CD4-positive, alpha-beta T cell (primary cell): ENCODE measurements around the gene MBD3L4. TPM values are rescaled to one million over a fixed set of nuclear protein-coding genes. Genes with fewer than 3 reads are reported as not detected.
A peak's percentile ranks its signal among the peaks of the same experiment; 100 is the strongest.

Experiments
- ATAC-seq: fragments of 200-7000 bp; cut with Tn5 transposase; one replicate; pipeline ENCODE4 v1.10.0; 2022; ENCODE audit warnings: mild to moderate bottlenecking; ENCODE audit not compliant: poor library complexity
- CTCF ChIA-PET: fragments of 350-600 bp; sonication (Branson Sonifier 250); formaldehyde crosslinking; loops from one replicate; lab custom pipeline; 2021; ENCODE audit warnings: antibody characterized with exemption, inconsistent platforms; lab: Charles Lee
- POLR2A ChIA-PET: fragments of 350-600 bp; sonication (Branson Sonifier 250); formaldehyde crosslinking; loops from one replicate; lab custom pipeline; 2021; ENCODE audit warnings: antibody characterized with exemption, inconsistent platforms; lab: Charles Lee
- DNase-seq, 14 experiments: peaks; one replicate each; pipeline ENCODE4 v3.0.0-alpha.2; 2013 to 2020; ENCODE audit warnings: mixed read lengths in 2 of 14
- H3K27ac ChIP-seq, 2 donors: one replicate each; pipeline versions ENCODE4 v1.5.1 to v1.7.0; 2013; ENCODE audit warnings: low read length in 2 of 2, low read depth in 1 of 2, mild to moderate bottlenecking in 1 of 2
- H3K27me3 ChIP-seq, 2 experiments: 1 replicate in 1 of 2; 2 replicates in 1 of 2; pipeline versions ENCODE4 v1.6.1 to v1.7.0; 2013; ENCODE audit warnings: low read length in 2 of 2, control low read depth in 1 of 2, mild to moderate bottlenecking in 1 of 2, moderate library complexity in 1 of 2; ENCODE audit not compliant: insufficient read depth in 2 of 2, control insufficient read depth in 1 of 2
- H3K36me3 ChIP-seq: one replicate; pipeline ENCODE4 v1.6.1; 2013; ENCODE audit warnings: low read length, control low read depth; ENCODE audit not compliant: insufficient read depth
- H3K4me1 ChIP-seq: one replicate; pipeline ENCODE4 v1.6.1; 2013; ENCODE audit warnings: low read length, control low read depth; ENCODE audit not compliant: insufficient read depth
- H3K4me3 ChIP-seq: one replicate; pipeline ENCODE4 v1.5.1; 2013; ENCODE audit warnings: mild to moderate bottlenecking, low read length, moderate library complexity
- H3K9me3 ChIP-seq, 2 experiments: 1 replicate in 1 of 2; 2 replicates in 1 of 2; pipeline versions ENCODE4 v1.6.1 to v1.7.0; 2013; ENCODE audit warnings: low read length in 2 of 2, mild to moderate bottlenecking in 2 of 2, control low read depth in 1 of 2, moderate library complexity in 1 of 2; ENCODE audit not compliant: control insufficient read depth in 1 of 2, insufficient read depth in 1 of 2
- H3K27ac Mint-ChIP-seq: one replicate; pipeline ENCODE4 v1.8.0; 2020; ENCODE audit warnings: mixed read lengths
- H3K27me3 Mint-ChIP-seq: one replicate; pipeline ENCODE4 v1.8.0; 2021; ENCODE audit warnings: mixed read lengths
- H3K36me3 Mint-ChIP-seq: one replicate; pipeline ENCODE4 v1.8.0; 2021; ENCODE audit warnings: low read depth, mixed read lengths
- H3K4me1 Mint-ChIP-seq: one replicate; pipeline ENCODE4 v1.8.0; 2021; ENCODE audit warnings: low read depth, mixed read lengths
- H3K4me3 Mint-ChIP-seq: one replicate; pipeline ENCODE4 v1.8.0; 2020; ENCODE audit warnings: mild to moderate bottlenecking, mixed read lengths
- H3K9me3 Mint-ChIP-seq: one replicate; pipeline ENCODE4 v1.8.0; 2020; ENCODE audit warnings: mixed read lengths
- intact Hi-C, 2 experiments: fragments of 100-400 bp; cut with DNase I in 1 of 2; cut with micrococcal nuclease in 1 of 2; formaldehyde crosslinking; loops; one replicate each; pipeline versions ENCODE4 v1.15.1 to v1.9.0; 2023 to 2025; cut with DNase I, micrococcal nuclease
- total RNA-seq, 174 experiments: library from RNA in 2 of 174; stranded (reverse) in 2 of 174; gene quantifications; one replicate each; pipeline ENCODE4 v1.2.3 and lab custom pipeline; 2021 to 2026
- TF ChIP-seq, protein P1 (sequence below): fragments of 200-600 bp; IDR thresholded peaks from one replicate; pipeline ENCODE4 v1.8.0; 2022; ENCODE audit warnings: antibody characterized with exemption, mild to moderate bottlenecking

Gene MBD3L4
- total RNA-seq, 2 experiments from 2014 or later: not detected

DNA sequence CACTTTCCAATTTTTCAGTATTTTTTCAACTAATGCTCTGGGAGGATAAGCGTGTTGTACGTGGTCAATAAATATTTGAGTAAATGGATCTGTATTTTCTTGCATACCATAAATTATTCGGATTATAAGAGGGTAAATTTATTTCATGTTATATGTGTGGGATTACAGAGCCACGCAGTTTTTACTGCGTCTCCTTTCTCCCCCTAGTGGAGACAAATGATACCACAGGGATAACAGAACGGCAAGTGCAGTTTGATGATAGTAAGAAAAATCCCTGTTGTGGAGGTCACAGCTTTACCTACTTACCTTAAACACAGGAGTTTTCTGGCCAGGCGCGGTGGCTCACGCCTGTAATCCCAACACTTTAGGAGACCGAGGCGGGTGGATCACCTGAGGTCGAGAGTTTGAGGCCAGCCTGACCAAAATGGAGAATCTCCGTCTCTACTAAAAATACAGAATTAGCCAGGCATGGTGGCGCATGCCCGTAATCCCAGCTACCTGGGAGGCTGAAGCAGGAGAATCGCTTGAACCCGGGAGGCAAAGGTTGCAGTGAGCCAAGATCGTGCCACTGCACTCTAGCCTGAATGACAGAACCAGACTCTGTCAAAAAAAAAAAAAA lies 35.6 kb downstream of the MBD3L4 start:
- peak in 1 of 14 experiments; percentile 65 for DNase-seq
- Mint-ChIP-seq H3K4me3 (peak overlapping the region; percentile 6), H3K27ac (no peak overlapping the region), H3K4me1 (peaks cover 49% of the 10 kb centered on the region), H3K9me3 (peaks cover 4% of the 10 kb centered on the region), H3K36me3 (no peaks in the 10 kb centered on the region), H3K27me3 (no peaks in the 10 kb centered on the region)
- Histone ChIP-seq H3K4me3 (no peak overlapping the region), H3K4me1 (peaks cover 19% of the 10 kb centered on the region), H3K9me3 (peaks cover 0 to 8% of the 10 kb centered on the region in 2 experiments), H3K27ac (no peak overlapping the region), H3K36me3 (no peaks in the 10 kb centered on the region), H3K27me3 (no peaks in the 10 kb centered on the region)
- CTCF ChIA-PET: no interaction called here
- peak; percentile 47 for ATAC-seq
- TF ChIP-seq, protein P1, sequence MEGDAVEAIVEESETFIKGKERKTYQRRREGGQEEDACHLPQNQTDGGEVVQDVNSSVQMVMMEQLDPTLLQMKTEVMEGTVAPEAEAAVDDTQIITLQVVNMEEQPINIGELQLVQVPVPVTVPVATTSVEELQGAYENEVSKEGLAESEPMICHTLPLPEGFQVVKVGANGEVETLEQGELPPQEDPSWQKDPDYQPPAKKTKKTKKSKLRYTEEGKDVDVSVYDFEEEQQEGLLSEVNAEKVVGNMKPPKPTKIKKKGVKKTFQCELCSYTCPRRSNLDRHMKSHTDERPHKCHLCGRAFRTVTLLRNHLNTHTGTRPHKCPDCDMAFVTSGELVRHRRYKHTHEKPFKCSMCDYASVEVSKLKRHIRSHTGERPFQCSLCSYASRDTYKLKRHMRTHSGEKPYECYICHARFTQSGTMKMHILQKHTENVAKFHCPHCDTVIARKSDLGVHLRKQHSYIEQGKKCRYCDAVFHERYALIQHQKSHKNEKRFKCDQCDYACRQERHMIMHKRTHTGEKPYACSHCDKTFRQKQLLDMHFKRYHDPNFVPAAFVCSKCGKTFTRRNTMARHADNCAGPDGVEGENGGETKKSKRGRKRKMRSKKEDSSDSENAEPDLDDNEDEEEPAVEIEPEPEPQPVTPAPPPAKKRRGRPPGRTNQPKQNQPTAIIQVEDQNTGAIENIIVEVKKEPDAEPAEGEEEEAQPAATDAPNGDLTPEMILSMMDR: peak; percentile 73
- POLR2A ChIA-PET: no interaction called here
- intact Hi-C loops: no loop called here

- intact Hi-C loops: no loop called here
- Histone ChIP-seq H3K9me3 (peaks cover 0 to 5% of the 10 kb centered on the region in 2 experiments), H3K4me3 (no peak overlapping the region), H3K27ac (no peak overlapping the region), H3K27me3 (no peaks in the 10 kb centered on the region), H3K36me3 (no peaks in the 10 kb centered on the region), H3K4me1 (no peaks in the 10 kb centered on the region)
- H3K4me3 Mint-ChIP-seq: no peak overlapping the region
- H3K4me1 Mint-ChIP-seq: peaks cover 37% of the 10 kb centered on the region
- DNase-seq (no peak), ATAC-seq (no peak)
- ChIA-PET CTCF (no interaction called here), POLR2A (no interaction called here)
- TF ChIP-seq, protein P1: no peak
- no peaks in the 10 kb centered on the region for H3K36me3 Mint-ChIP-seq
- H3K27ac Mint-ChIP-seq: no peak overlapping the region
- H3K27me3 Mint-ChIP-seq: no peaks in the 10 kb centered on the region
- peaks cover 5% of the 10 kb centered on the region for H3K9me3 Mint-ChIP-seq
Observed at GRCh38 chr19:7000816-7001215, 39.2 kb downstream of the MBD3L4 start.

DNA sequence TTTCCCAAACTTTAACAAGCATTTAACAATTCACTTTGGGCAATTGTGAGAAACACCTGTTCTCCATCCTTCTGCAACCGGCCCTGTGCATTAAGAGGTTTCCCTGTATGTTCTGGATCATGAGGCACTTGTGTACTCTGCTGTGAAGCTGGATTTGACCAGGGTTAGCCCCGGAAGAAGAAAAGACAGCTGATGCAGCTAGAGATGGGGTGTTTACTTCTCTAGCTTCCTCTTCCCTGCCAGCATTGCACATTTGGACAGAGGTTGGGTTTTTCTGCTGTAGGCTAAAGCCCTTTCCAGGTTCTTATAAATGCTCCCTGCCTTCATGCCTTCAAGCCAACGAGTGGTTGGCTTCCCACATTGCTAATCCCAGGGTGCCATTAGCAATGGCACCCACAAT lies 39.6 kb downstream of the MBD3L4 start:
- DNase-seq (no peak), ATAC-seq (no peak)
- H3K27me3 ChIP-seq: no peaks in the 10 kb centered on the region
- no peak overlapping the region for H3K4me3 Mint-ChIP-seq
- POLR2A ChIA-PET: no interaction called here
- H3K4me3 ChIP-seq: no peak overlapping the region
- no peaks in the 10 kb centered on the region for H3K4me1 ChIP-seq
- intact Hi-C loops: no loop called here
- TF ChIP-seq, protein P1: no peak
- no peak overlapping the region for H3K27ac ChIP-seq
- no peaks in the 10 kb centered on the region for H3K36me3 ChIP-seq
- no peaks in the 10 kb centered on the region for H3K27me3 Mint-ChIP-seq
- H3K4me1 Mint-ChIP-seq: peaks cover 37% of the 10 kb centered on the region
- peaks cover 4% of the 10 kb centered on the region for H3K36me3 Mint-ChIP-seq
- H3K27ac Mint-ChIP-seq: no peak overlapping the region
- CTCF ChIA-PET: no interaction called here
- H3K9me3 Mint-ChIP-seq: peaks cover 5% of the 10 kb centered on the region
- peaks cover 0 to 5% of the 10 kb centered on the region in 2 experiments for H3K9me3 ChIP-seq
